ENCODE measurements around the gene PHF2.
"Not testable (repeated sequence)": the region's sequence is repeated elsewhere in the genome, so short reads cannot be mapped to it uniquely, and the experiment has no call there.

Gene PHF2

DNA sequence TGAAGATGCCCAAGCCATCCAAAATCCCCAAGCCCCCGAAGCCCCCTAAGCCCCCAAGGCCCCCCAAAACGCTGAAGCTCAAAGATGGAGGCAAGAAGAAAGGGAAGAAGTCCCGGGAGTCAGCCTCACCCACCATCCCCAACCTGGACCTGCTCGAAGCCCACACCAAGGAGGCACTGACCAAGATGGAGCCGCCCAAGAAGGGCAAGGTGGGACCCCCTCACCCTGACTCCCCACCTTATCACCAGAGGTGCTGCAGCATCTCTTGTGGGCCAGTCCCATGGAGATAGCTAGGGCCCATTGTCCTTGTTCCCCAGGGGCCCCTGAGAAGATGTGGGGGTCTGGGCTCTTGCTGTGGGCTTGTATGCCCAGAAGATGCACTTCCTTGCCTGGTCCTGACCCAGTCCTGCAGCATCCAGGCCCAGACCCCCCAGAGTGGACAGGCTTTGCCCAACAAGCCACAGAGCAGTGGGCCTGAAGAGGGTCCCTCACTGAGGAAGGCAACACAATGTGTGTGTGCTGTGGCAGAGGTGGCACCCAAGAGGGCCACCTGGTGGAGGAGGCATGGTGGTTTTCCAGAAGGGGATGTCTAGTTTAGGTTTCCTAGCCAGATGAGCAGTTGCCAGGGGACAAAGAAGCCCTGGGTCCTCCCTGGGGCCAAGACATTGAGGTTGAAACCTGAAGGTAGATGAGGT is 84.1 kb downstream of the PHF2 start:
- Histone ChIP-seq H3K27me3 (ENCODE audit: control insufficient read depth in 1 of 2, insufficient read depth in 2 of 2, low read length in 2 of 2) (no peaks in the 10 kb centered on the region), H3K27ac (ENCODE audit: low read length) (no peak overlapping the region), H3K9ac (ENCODE audit: low read length in 2 of 2) (no peak overlapping the region), H3K4me3 (ENCODE audit: low read length in 2 of 2) (no peak overlapping the region), H3K36me3 (ENCODE audit: control insufficient read depth in 2 of 2, insufficient read depth in 2 of 2, low read length in 2 of 2) (peaks cover 29 to 60% of the 10 kb centered on the region in 2 donors), H3K4me1 (ENCODE audit: control insufficient read depth, insufficient read depth, low read length) (no peaks in the 10 kb centered on the region), H3K9me3 (ENCODE audit: control insufficient read depth in 2 of 2, low read length in 2 of 2) (no peaks in the 10 kb centered on the region)

- Histone ChIP-seq H3K4me1 (ENCODE audit: control insufficient read depth, insufficient read depth, low read length) (no peaks in the 10 kb centered on the region), H3K9me3 (ENCODE audit: control insufficient read depth in 2 of 2, low read length in 2 of 2) (no peaks in the 10 kb centered on the region), H3K4me3 (ENCODE audit: low read length in 2 of 2) (no peak overlapping the region), H3K27me3 (ENCODE audit: control insufficient read depth in 1 of 2, insufficient read depth in 2 of 2, low read length in 2 of 2) (no peaks in the 10 kb centered on the region), H3K27ac (ENCODE audit: low read length) (no peak overlapping the region), H3K9ac (ENCODE audit: low read length in 2 of 2) (no peak overlapping the region), H3K36me3 (ENCODE audit: control insufficient read depth in 2 of 2, insufficient read depth in 2 of 2, low read length in 2 of 2) (peaks cover 34 to 64% of the 10 kb centered on the region in 2 donors)
These were observed 85.2 kb downstream of the PHF2 start for GRCh38 chr9:93661591-93661990.

DNA sequence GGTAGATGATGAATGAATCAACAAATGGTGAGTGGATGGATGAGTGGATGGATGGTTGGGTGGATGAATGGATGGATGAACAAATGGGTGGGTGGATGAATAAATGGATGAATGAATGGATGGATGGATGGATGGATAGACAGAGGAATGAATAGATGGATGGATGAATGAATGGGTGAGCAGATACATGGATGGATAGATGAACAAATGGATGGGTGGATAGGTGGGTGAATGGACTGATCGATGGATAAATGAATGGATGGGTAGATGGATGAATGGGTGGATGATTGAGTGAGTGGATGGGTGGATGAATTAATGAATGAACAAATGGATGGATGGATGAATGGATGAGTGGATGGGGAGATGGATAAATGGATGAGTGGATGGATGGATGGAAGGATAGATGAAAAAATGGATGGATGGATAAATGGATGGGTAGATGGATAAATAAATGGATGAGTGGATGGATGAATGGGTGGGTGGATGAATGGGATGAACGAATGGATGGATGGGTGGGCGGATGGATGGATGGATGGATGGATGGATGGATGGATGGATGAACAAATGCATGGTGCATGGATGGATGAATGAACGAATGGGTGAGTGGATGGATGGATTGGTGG is 85.7 kb downstream of the PHF2 start:
- Histone ChIP-seq H3K36me3 (ENCODE audit: control insufficient read depth in 2 of 2, insufficient read depth in 2 of 2, low read length in 2 of 2) (peaks cover 34 to 60% of the 10 kb centered on the region in 2 donors), H3K9me3 (ENCODE audit: control insufficient read depth in 2 of 2, low read length in 2 of 2) (no peaks in the 10 kb centered on the region), H3K9ac (ENCODE audit: low read length in 2 of 2) (no peak overlapping the region), H3K27ac (ENCODE audit: low read length) (no peak overlapping the region), H3K27me3 (ENCODE audit: control insufficient read depth in 1 of 2, insufficient read depth in 2 of 2, low read length in 2 of 2) (no peaks in the 10 kb centered on the region), H3K4me1 (ENCODE audit: control insufficient read depth, insufficient read depth, low read length) (no peaks in the 10 kb centered on the region), H3K4me3 (ENCODE audit: low read length in 2 of 2) (no peak overlapping the region)

DNA sequence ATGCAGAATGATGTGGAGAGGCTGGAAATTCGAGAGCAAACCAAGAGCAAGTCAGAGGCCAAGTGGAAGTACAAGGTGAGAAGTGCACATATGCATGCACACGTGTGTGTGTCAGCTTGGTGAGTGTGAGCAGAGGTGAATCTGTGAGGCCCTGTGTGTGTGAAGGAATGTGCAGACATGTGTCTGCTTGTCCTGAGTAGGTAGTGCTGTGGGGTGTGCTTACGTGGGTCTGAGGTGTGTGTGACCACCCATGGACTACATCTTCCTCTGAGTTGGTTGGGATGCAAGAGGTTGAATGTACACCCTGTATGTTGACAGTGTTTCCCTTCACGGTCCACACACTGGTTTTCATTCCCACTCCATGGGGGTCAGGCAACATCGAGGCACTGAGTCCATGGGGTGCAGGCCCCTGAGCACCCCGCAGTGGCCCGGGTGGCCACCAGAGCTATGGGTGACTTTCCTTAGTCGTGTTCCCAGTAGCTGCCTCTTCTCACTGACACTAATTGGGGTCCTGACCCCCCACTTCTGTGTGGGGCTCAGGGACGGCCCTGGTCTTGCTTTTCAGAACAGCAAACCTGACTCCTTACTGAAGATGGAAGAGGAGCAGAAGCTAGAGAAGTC is 86.7 kb downstream of the PHF2 start:
- H3K9me3 ChIP-seq (ENCODE audit: control insufficient read depth in 2 of 2, low read length in 2 of 2), result no peaks in the 10 kb centered on the region
- no peaks in the 10 kb centered on the region for H3K27me3 ChIP-seq (ENCODE audit: control insufficient read depth in 1 of 2, insufficient read depth in 2 of 2, low read length in 2 of 2)
- H3K4me3 ChIP-seq (ENCODE audit: low read length in 2 of 2), result no peak overlapping the region
- H3K9ac ChIP-seq (ENCODE audit: low read length in 2 of 2), result no peak overlapping the region
- H3K4me1 ChIP-seq (ENCODE audit: control insufficient read depth, insufficient read depth, low read length), result no peaks in the 10 kb centered on the region
- H3K27ac ChIP-seq (ENCODE audit: low read length), result no peak overlapping the region
- peaks cover 33 to 60% of the 10 kb centered on the region in 2 donors for H3K36me3 ChIP-seq (ENCODE audit: control insufficient read depth in 2 of 2, insufficient read depth in 2 of 2, low read length in 2 of 2)

GRCh38 chr9:93663877-93664548 is 87.6 kb downstream of the PHF2 start:
- H3K27me3 ChIP-seq (ENCODE audit: control insufficient read depth in 1 of 2, insufficient read depth in 2 of 2, low read length in 2 of 2), result no peaks in the 10 kb centered on the region

DNA sequence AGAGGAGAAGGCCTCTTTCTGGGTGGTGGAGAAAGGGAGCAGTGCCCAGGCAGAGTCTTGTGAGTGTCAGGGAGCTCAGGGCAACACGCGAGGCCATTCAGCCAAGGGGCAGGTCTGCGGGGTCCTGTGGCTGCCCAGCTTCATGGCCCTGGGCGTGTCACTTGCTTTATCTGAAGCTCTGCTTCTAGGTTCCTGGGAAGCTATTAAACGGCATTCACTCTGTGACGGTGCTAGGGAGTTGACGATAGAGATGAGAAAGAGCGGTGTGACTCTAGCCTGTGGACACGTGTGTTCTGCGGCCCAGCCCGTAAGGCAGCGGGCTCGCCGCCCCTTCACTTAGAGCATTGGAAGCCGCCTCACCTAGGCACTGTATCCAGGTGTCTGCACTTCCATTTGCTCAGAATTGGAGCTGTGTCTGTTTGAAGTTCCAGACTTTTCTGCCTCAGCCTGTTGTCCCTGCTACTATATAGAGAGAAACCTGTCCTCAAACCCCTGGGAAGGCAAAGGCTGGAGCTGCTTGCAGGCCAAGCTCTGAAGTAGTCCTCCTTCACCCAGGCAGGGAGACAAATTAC is 88.3 kb downstream of the PHF2 start:
- H3K36me3 ChIP-seq (ENCODE audit: control insufficient read depth in 2 of 2, insufficient read depth in 2 of 2, low read length in 2 of 2), result peaks cover 31 to 50% of the 10 kb centered on the region in 2 donors
- no peaks in the 10 kb centered on the region for H3K27me3 ChIP-seq (ENCODE audit: control insufficient read depth in 1 of 2, insufficient read depth in 2 of 2, low read length in 2 of 2)
- H3K4me1 ChIP-seq (ENCODE audit: control insufficient read depth, insufficient read depth, low read length), result no peaks in the 10 kb centered on the region

More at GRCh38 chr9:93663877-93664548, 87.6 kb downstream of the PHF2 start:
- Histone ChIP-seq H3K27ac (ENCODE audit: low read length) (no peak overlapping the region), H3K36me3 (ENCODE audit: control insufficient read depth in 2 of 2, insufficient read depth in 2 of 2, low read length in 2 of 2) (peaks cover 31 to 55% of the 10 kb centered on the region in 2 donors), H3K9ac (ENCODE audit: low read length in 2 of 2) (no peak overlapping the region), H3K4me3 (ENCODE audit: low read length in 2 of 2) (no peak overlapping the region), H3K9me3 (ENCODE audit: control insufficient read depth in 2 of 2, low read length in 2 of 2) (no peaks in the 10 kb centered on the region), H3K4me1 (ENCODE audit: control insufficient read depth, insufficient read depth, low read length) (no peaks in the 10 kb centered on the region)

DNA sequence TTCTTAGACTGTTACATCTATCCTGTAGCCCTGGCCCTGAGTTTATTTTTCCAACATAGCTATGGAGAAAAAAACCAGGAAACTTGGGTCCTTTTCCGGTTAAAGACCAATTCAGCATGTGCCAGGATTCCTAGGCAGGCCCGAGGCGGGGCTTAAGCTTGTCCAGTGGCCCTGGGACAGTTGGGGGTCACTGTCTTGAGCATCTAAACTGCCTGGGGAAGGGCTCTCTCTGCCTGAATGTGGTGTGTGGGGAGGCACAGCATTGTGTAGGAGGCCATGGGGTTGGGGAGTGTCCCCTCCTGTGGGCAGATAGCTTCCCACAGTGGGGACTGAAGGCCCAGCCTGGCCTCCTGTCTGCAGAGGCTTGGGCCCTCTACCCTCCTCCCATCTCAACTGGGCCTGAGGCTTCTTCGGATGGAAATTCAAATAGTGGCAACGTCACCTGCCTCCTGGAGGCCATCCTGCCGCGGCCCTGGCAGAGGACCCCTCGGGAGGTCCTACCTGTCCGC is 88.8 kb downstream of the PHF2 start:
- Histone ChIP-seq H3K27me3 (ENCODE audit: control insufficient read depth in 1 of 2, insufficient read depth in 2 of 2, low read length in 2 of 2) (no peaks in the 10 kb centered on the region), H3K27ac (ENCODE audit: low read length) (no peak overlapping the region), H3K4me1 (ENCODE audit: control insufficient read depth, insufficient read depth, low read length) (no peaks in the 10 kb centered on the region), H3K9ac (ENCODE audit: low read length in 2 of 2) (no peak overlapping the region), H3K36me3 (ENCODE audit: control insufficient read depth in 2 of 2, insufficient read depth in 2 of 2, low read length in 2 of 2) (peaks cover 31 to 50% of the 10 kb centered on the region in 2 donors), H3K9me3 (ENCODE audit: control insufficient read depth in 2 of 2, low read length in 2 of 2) (no peaks in the 10 kb centered on the region), H3K4me3 (ENCODE audit: low read length in 2 of 2) (no peak overlapping the region)

More for the DNA sequence above, 88.3 kb downstream of the PHF2 start:
- Histone ChIP-seq H3K9me3 (ENCODE audit: control insufficient read depth in 2 of 2, low read length in 2 of 2) (no peaks in the 10 kb centered on the region), H3K27ac (ENCODE audit: low read length) (no peak overlapping the region), H3K9ac (ENCODE audit: low read length in 2 of 2) (no peak overlapping the region), H3K4me3 (ENCODE audit: low read length in 2 of 2) (no peak overlapping the region)

DNA sequence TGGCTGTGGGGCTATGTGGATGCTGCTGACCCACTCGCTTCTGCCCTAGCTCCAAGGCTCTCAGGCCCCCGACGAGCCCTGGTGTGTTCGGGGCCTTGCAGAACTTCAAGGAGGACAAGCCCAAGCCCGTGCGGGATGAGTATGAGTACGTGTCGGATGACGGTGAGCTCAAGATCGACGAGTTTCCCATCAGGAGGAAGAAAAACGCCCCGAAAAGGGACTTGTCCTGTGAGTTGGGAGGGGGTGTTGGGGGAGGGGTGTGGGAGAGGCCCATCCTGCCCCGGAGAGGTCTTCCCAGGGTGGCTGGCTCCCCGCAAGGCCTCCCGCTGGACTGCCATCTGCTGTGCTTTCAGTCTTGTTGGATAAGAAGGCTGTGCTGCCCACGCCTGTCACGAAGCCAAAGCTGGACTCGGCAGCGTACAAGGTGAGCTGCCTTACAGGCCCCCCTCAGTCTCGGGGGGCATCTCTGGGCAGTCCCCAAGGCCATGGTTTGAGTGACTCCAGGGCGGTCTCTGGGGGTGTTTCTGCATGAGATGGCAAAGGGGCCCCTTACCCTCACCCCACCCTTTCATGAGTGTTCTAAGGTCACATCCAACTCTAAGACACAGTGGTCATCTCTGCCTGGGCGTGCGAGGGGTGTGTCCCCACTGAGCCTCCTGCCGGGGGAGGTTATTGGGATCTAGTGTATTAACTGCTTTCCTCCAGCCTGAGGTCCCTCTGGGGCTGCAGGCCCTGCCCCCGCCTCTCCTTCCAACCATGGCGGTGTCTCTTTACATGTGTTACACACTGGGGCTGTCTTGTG is 89.5 kb downstream of the PHF2 start:
- Histone ChIP-seq H3K27ac (ENCODE audit: low read length) (no peak overlapping the region), H3K27me3 (ENCODE audit: control insufficient read depth in 1 of 2, insufficient read depth in 2 of 2, low read length in 2 of 2) (no peaks in the 10 kb centered on the region), H3K4me1 (ENCODE audit: control insufficient read depth, insufficient read depth, low read length) (no peaks in the 10 kb centered on the region), H3K36me3 (ENCODE audit: control insufficient read depth in 2 of 2, insufficient read depth in 2 of 2, low read length in 2 of 2) (peaks cover 31 to 45% of the 10 kb centered on the region in 2 donors), H3K9me3 (ENCODE audit: control insufficient read depth in 2 of 2, low read length in 2 of 2) (no peaks in the 10 kb centered on the region), H3K4me3 (ENCODE audit: low read length in 2 of 2) (no peak overlapping the region), H3K9ac (ENCODE audit: low read length in 2 of 2) (no peak overlapping the region)

DNA sequence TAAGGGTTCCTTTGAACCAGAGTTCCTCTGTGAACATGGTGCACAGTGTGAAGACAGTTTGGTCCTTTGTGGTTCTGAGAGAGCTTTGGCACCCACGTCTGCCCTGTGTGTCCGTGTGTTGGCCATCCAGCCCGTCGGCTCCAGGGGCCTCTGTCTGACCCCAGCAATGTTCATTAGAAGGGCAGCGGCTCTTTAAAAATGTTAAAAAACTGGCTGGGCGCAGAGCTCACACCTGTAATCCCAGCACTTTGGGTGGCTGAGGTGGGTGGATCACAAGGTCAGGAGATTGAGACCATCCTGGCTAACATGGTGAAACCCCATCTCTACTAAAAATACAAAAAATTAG is 90.0 kb downstream of the PHF2 start:
- H3K36me3 ChIP-seq (ENCODE audit: control insufficient read depth in 2 of 2, insufficient read depth in 2 of 2, low read length in 2 of 2), result peaks cover 31 to 41% of the 10 kb centered on the region in 2 donors
- not testable (repeated sequence) for H3K4me3 ChIP-seq (ENCODE audit: low read length in 2 of 2); H3K27me3 ChIP-seq (ENCODE audit: control insufficient read depth in 1 of 2, insufficient read depth in 2 of 2, low read length in 2 of 2); H3K4me1 ChIP-seq (ENCODE audit: control insufficient read depth, insufficient read depth, low read length); H3K9ac ChIP-seq (ENCODE audit: low read length in 2 of 2); H3K27ac ChIP-seq (ENCODE audit: low read length); H3K9me3 ChIP-seq (ENCODE audit: control insufficient read depth in 2 of 2, low read length in 2 of 2)

- Histone ChIP-seq H3K27ac (ENCODE audit: low read length) (no peak overlapping the region), H3K27me3 (ENCODE audit: control insufficient read depth in 1 of 2, insufficient read depth in 2 of 2, low read length in 2 of 2) (no peaks in the 10 kb centered on the region), H3K4me1 (ENCODE audit: control insufficient read depth, insufficient read depth, low read length) (no peaks in the 10 kb centered on the region), H3K9ac (ENCODE audit: low read length in 2 of 2) (no peak overlapping the region), H3K9me3 (ENCODE audit: control insufficient read depth in 2 of 2, low read length in 2 of 2) (no peaks in the 10 kb centered on the region), H3K36me3 (ENCODE audit: control insufficient read depth in 2 of 2, insufficient read depth in 2 of 2, low read length in 2 of 2) (peaks cover 31 to 39% of the 10 kb centered on the region in 2 donors), H3K4me3 (ENCODE audit: low read length in 2 of 2) (no peak overlapping the region)
These were observed 90.6 kb downstream of the PHF2 start for GRCh38 chr9:93667006-93667405.

Data from stomach smooth muscle (tissue), 2 donors.